GM23248 (cell line): Measurements from ENCODE around the gene PTPRK. TPM values are rescaled to one million over a fixed set of nuclear protein-coding genes. Genes with fewer than 3 reads are reported as not detected.
A peak's percentile ranks its signal among the peaks of the same experiment; 100 is the strongest.

Experiments used
- DNase-seq: peaks from one replicate; pipeline ENCODE4 v3.0.0-alpha.2; 2015
- H2AFZ ChIP-seq: fragments of 200-600 bp; sonication (generic); 2 replicates; pipeline ENCODE4 v1.6.1; 2016; ENCODE audit warnings: antibody characterized with exemption
- H3F3A ChIP-seq: fragments of 200-600 bp; sonication (generic); 2 replicates; pipeline ENCODE4 v1.6.1; 2016; ENCODE audit warnings: mild to moderate bottlenecking, antibody characterized with exemption, mixed run types; ENCODE audit not compliant: insufficient read depth
- H3K27ac ChIP-seq: fragments of 200-600 bp; sonication (generic); 2 replicates; pipeline ENCODE4 v1.5.1; 2016; ENCODE audit warnings: mild to moderate bottlenecking
- H3K27me3 ChIP-seq: fragments of 200-600 bp; sonication (generic); replicated peaks from 2 replicates; pipeline ENCODE4 v1.6.1; 2016; ENCODE audit warnings: mild to moderate bottlenecking; ENCODE audit not compliant: insufficient read depth
- H3K36me3 ChIP-seq: fragments of 200-600 bp; sonication (generic); 2 replicates; pipeline ENCODE4 v1.6.1; 2016; ENCODE audit warnings: low read depth, mild to moderate bottlenecking
- H3K4me1 ChIP-seq: fragments of 200-600 bp; sonication (generic); 2 replicates; pipeline ENCODE4 v1.6.1; 2016; ENCODE audit warnings: mild to moderate bottlenecking; ENCODE audit not compliant: insufficient read depth
- H3K4me2 ChIP-seq: fragments of 200-600 bp; sonication (generic); one replicate; pipeline ENCODE4 v1.6.1; 2016; ENCODE audit warnings: mild to moderate bottlenecking; ENCODE audit not compliant: unreplicated experiment
- H3K4me3 ChIP-seq: fragments of 200-600 bp; sonication (generic); 2 replicates; pipeline ENCODE4 v1.5.1; 2016; ENCODE audit warnings: mild to moderate bottlenecking
- H3K79me2 ChIP-seq: fragments of 200-600 bp; sonication (generic); 2 replicates; pipeline ENCODE4 v1.6.1; 2016; ENCODE audit warnings: mild to moderate bottlenecking; ENCODE audit not compliant: insufficient read depth
- H3K9ac ChIP-seq: fragments of 200-600 bp; sonication (generic); 2 replicates; pipeline ENCODE4 v1.6.1; 2016; ENCODE audit warnings: mild to moderate bottlenecking
- H3K9me2 ChIP-seq: fragments of 200-600 bp; sonication (generic); 2 replicates; pipeline ENCODE4 v1.6.1; 2016; ENCODE audit warnings: mixed run types, mild to moderate bottlenecking, moderate library complexity; ENCODE audit not compliant: insufficient read depth
- H3K9me3 ChIP-seq: fragments of 200-600 bp; sonication (generic); one replicate; pipeline ENCODE4 v1.6.1; 2017; ENCODE audit warnings: low read depth
- H4K20me1 ChIP-seq: fragments of 200-600 bp; sonication (generic); 2 replicates; pipeline ENCODE4 v1.6.0; 2016; ENCODE audit not compliant: insufficient read depth
- EZH2 ChIP-seq: fragments of 200-600 bp; sonication (generic); IDR thresholded peaks from 2 replicates; pipeline ENCODE4 v1.6.1; 2018; ENCODE audit warnings: antibody characterized with exemption, mild to moderate bottlenecking; ENCODE audit not compliant: insufficient read depth, poor library complexity, severe bottlenecking
- EZH2phosphoT487 ChIP-seq: fragments of 200-600 bp; sonication (generic); IDR thresholded peaks from 2 replicates; pipeline ENCODE4 v1.6.1; 2018; ENCODE audit warnings: antibody characterized with exemption, moderate library complexity, mild to moderate bottlenecking, low read depth; ENCODE audit not compliant: insufficient read depth
- WGBS, 2 experiments: methylation state at CpG; one replicate each; pipeline ENCODE4 v1.1.6; 2015 to 2017; ENCODE audit warnings: low lambda C conversion rate in 2 of 2, low coverage in 1 of 2; ENCODE audit errors: missing lambda C conversion rate in 2 of 2; 5-methylcytosine and 5-hydroxymethylcytosine counted together
- in situ Hi-C: fragments of 300-500 bp; cut with MboI; formaldehyde crosslinking; loops from 2 replicates; pipeline ENCODE4 v1.15.0; 2020
- polyA plus RNA-seq: library from polyadenylated mRNA; unstranded; fragments of >200 nt; fragmentation: Nextera tagmentation; extraction: Ambion mirVana; gene quantifications from 2 replicates; pipeline ENCODE4 v1.2.1, GENCODE V29; 2016
- total RNA-seq: library from RNA; depleted of rRNA; stranded (reverse); fragments of >200 nt; shearing (Covaris generic); gene quantifications from 2 replicates; pipeline ENCODE4 v1.2.3, GENCODE V29; 2014

PTPRK gene
- total and polyA plus RNA-seq, 2 experiments from 2014 or later: 22.3 to 34.5 TPM

GRCh38 chr6:128352366-128352765, 168.0 kb downstream of the PTPRK start:
- no peak overlapping the region for H2AFZ ChIP-seq
- no peak overlapping the region for H3K4me3 ChIP-seq
- TF ChIP-seq EZH2phosphoT487 (no peak), EZH2 (no peak)
- H3K4me2 ChIP-seq: no peak overlapping the region
- no peaks in the 10 kb centered on the region for H3K36me3 ChIP-seq
- DNase-seq: no peak
- peaks cover 9% of the 10 kb centered on the region; the same call in 1 of the 2 replicates for H3F3A ChIP-seq
- H3K27me3 ChIP-seq: no peaks in the 10 kb centered on the region
- H3K79me2 ChIP-seq: 0 out of 2 replicates have a peak, but pooled peaks cover 5% of the 10 kb centered on the region
- H3K9me3 ChIP-seq: no peaks in the 10 kb centered on the region
- H3K9ac ChIP-seq: no peak overlapping the region
- H3K4me1 ChIP-seq: peaks cover 10% of the 10 kb centered on the region; the same call in 1 of the 2 replicates
- H3K27ac ChIP-seq: no peak overlapping the region
- WGBS, 2 experiments: 97 to 100% methylated on average over 1 of the region's 1 CpG
- 0 out of 2 replicates have a peak, but pooled peaks cover 4% of the 10 kb centered on the region for H4K20me1 ChIP-seq
- no peaks in the 10 kb centered on the region; the same call in 1 of the 2 replicates for H3K9me2 ChIP-seq
- in situ Hi-C loops: no loop called here

GRCh38 chr6:128351255-128351514, 169.2 kb downstream of the PTPRK start:
- no peak overlapping the region for H3K4me2 ChIP-seq
- no peaks in the 10 kb centered on the region; the same call in 1 of the 2 replicates for H3K9me2 ChIP-seq
- H3K4me1 ChIP-seq: peaks cover 10% of the 10 kb centered on the region; the same call in 1 of the 2 replicates
- 96% methylated on average over 2 of the region's 2 CpGs for WGBS, 2 experiments
- H3K9ac ChIP-seq: no peak overlapping the region
- 0 out of 2 replicates have a peak, but pooled peaks cover 4% of the 10 kb centered on the region for H4K20me1 ChIP-seq
- no peak for DNase-seq
- H3K79me2 ChIP-seq: 0 out of 2 replicates have a peak, but pooled peaks cover 5% of the 10 kb centered on the region
- no peak overlapping the region for H3K4me3 ChIP-seq
- no peaks in the 10 kb centered on the region for H3K27me3 ChIP-seq
- in situ Hi-C loops: no loop called here
- no peaks in the 10 kb centered on the region for H3K9me3 ChIP-seq
- H3F3A ChIP-seq: peaks cover 9% of the 10 kb centered on the region; the same call in 1 of the 2 replicates
- H3K27ac ChIP-seq: no peak overlapping the region
- TF ChIP-seq EZH2: no peak
- no peak for TF ChIP-seq EZH2phosphoT487
- H3K36me3 ChIP-seq: no peaks in the 10 kb centered on the region
- H2AFZ ChIP-seq: no peak overlapping the region

- Histone ChIP-seq H3K9me3 (no peaks in the 10 kb centered on the region), H3K9me2 (no peaks in the 10 kb centered on the region; the same call in 1 of the 2 replicates), H3K4me2 (no peak overlapping the region), H3F3A (peaks cover 9% of the 10 kb centered on the region; the same call in 1 of the 2 replicates), H3K79me2 (0 out of 2 replicates have a peak, but pooled peaks cover 5% of the 10 kb centered on the region), H4K20me1 (0 out of 2 replicates have a peak, but pooled peaks cover 4% of the 10 kb centered on the region), H3K4me1 (peaks cover 10% of the 10 kb centered on the region; the same call in 1 of the 2 replicates), H3K27ac (no peak overlapping the region), H3K36me3 (no peaks in the 10 kb centered on the region), H3K9ac (no peak overlapping the region), H3K4me3 (no peak overlapping the region), H2AFZ (no peak overlapping the region), H3K27me3 (no peaks in the 10 kb centered on the region)
- in situ Hi-C loops: no loop called here
- 65% methylated on average over 6 of the region's 6 CpGs for WGBS, 2 experiments
- TF ChIP-seq EZH2: no peak
- no peak for TF ChIP-seq EZH2phosphoT487
- peak; percentile 62 for DNase-seq
These were observed 169.8 kb downstream of the PTPRK start for GRCh38 chr6:128350416-128351254.

DNA sequence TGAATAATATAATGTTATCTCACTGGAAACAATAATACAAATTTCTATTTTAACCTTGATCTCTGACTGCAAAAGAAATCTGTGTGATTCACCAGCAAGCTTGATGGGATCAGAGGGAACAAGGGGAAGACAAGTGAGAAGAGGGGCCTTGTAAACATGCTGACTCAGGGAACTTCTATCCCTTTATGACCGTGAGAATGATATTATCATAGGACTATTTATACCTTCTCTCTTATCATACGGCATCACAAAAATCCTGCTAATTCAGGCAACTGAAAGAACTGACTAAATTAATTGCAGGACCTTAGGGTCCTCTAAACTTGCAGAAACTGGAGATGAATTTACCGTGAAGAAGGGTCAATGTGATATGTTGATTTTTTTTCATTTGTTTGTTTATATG, 173.3 kb downstream of the PTPRK start:
- no peaks in the 10 kb centered on the region for H3K9me3 ChIP-seq
- H3K4me1 ChIP-seq: peaks cover 10% of the 10 kb centered on the region; the same call in 1 of the 2 replicates
- in situ Hi-C loops: no loop called here
- no peak for TF ChIP-seq EZH2phosphoT487
- no peak for TF ChIP-seq EZH2
- peaks cover 9% of the 10 kb centered on the region; the same call in 1 of the 2 replicates for H3F3A ChIP-seq
- 0 out of 2 replicates have a peak, but pooled peaks cover 5% of the 10 kb centered on the region for H3K79me2 ChIP-seq
- no peak overlapping the region for H3K27ac ChIP-seq
- H3K4me3 ChIP-seq: no peak overlapping the region
- no peaks in the 10 kb centered on the region; the same call in 1 of the 2 replicates for H3K9me2 ChIP-seq
- 96 to 97% methylated on average over 3 of the region's 3 CpGs for WGBS, 2 experiments
- no peak overlapping the region for H3K9ac ChIP-seq
- H3K27me3 ChIP-seq: no peaks in the 10 kb centered on the region
- H3K4me2 ChIP-seq: no peak overlapping the region
- H3K36me3 ChIP-seq: no peaks in the 10 kb centered on the region
- 0 out of 2 replicates have a peak, but pooled peaks cover 4% of the 10 kb centered on the region for H4K20me1 ChIP-seq
- H2AFZ ChIP-seq: no peak overlapping the region
- DNase-seq: no peak
